Gastrocnemius medialis (tissue), 4 donors: Measurements from ENCODE around the gene RSBN1L. TPM values are rescaled to one million over a fixed set of nuclear protein-coding genes. Genes with fewer than 3 reads are reported as not detected.

Source experiments
- ATAC-seq, 2 donors: fragments of 150-250 bp; one replicate each; pipeline ENCODE4 v1.9.1; 2016
- DNase-seq, 2 donors: peaks; one replicate each; pipeline ENCODE4 v3.0.0-alpha.2; 2019
- H3K27ac ChIP-seq, 4 donors: fragments of 200-600 bp; sonication (generic); 1 replicate in 1 of 4; 2 replicates in 3 of 4; pipeline ENCODE4 v1.5.1; 2016 to 2018; ENCODE audit warnings: mild to moderate bottlenecking in 2 of 4, moderate library complexity in 1 of 4
- H3K27me3 ChIP-seq, 3 donors: fragments of 200-600 bp; sonication (generic) in 2 of 3; 1 replicate in 1 of 3; 2 replicates in 2 of 3; pipeline versions ENCODE4 v1.5.1 to v1.6.0; 2016 to 2019; ENCODE audit warnings: mild to moderate bottlenecking in 1 of 3, moderate library complexity in 1 of 3
- H3K36me3 ChIP-seq, 2 donors: fragments of 200-600 bp; sonication (generic) in 1 of 2; one replicate each; pipeline ENCODE4 v1.5.1; 2017 to 2018
- H3K4me1 ChIP-seq, 2 donors: fragments of 200-600 bp; sonication (generic) in 1 of 2; one replicate each; pipeline ENCODE4 v1.5.1; 2016 to 2017; ENCODE audit warnings: mild to moderate bottlenecking in 2 of 2
- H3K4me3 ChIP-seq, 4 donors: fragments of 200-600 bp; sonication (generic) in 3 of 4; 1 replicate in 1 of 4; 2 replicates in 3 of 4; pipeline ENCODE4 v1.5.1; 2016 to 2019; ENCODE audit warnings: mild to moderate bottlenecking in 2 of 4
- H3K9me3 ChIP-seq, 3 donors: fragments of 200-600 bp; sonication (generic) in 2 of 3; 1 replicate in 1 of 3; 2 replicates in 2 of 3; pipeline ENCODE4 v1.5.1; 2016 to 2019
- CTCF ChIP-seq, 5 experiments: fragments of 450-650 bp in 3 of 5; fragments of 200-600 bp in 2 of 5; sonication (generic) in 2 of 5; IDR thresholded peaks in 4 of 5; conservative IDR thresholded peaks in 1 of 5; 1 replicate in 4 of 5; 2 replicates in 1 of 5; pipeline ENCODE4 v1.5.1; 2016 to 2019; ENCODE audit warnings: antibody characterized with exemption in 5 of 5, mild to moderate bottlenecking in 3 of 5, moderate library complexity in 3 of 5
- POLR2A ChIP-seq, 2 donors: fragments of 450-650 bp; IDR thresholded peaks; one replicate each; pipeline ENCODE4 v1.6.1; 2017; ENCODE audit warnings: antibody characterized with exemption in 2 of 2, mild to moderate bottlenecking in 2 of 2, moderate library complexity in 2 of 2
- in situ Hi-C, 4 donors: fragments of 200-750 bp; cut with MboI; loops; one replicate each; pipeline versions ENCODE4 v1.15.0 to v1.8.0; 2017; ENCODE audit warnings: low sequenced_read_pairs in 4 of 4
- intact Hi-C: fragments of 100-400 bp; cut with DNase I; formaldehyde crosslinking; loops from one replicate; pipeline ENCODE4 v1.15.1; 2023; ENCODE audit warnings: low total_unique reads
- total RNA-seq, 4 donors: library from RNA; depleted of rRNA; stranded (reverse); fragments of >200 nt; gene quantifications; one replicate each; pipeline versions ENCODE4 v1.1.0 to v1.2.3, GENCODE V29; 2016

Gene RSBN1L
- total RNA-seq, 4 donors from 2014 or later = 5.1 to 11.7 (median 8.7) TPM

GRCh38 chr7:77661816-77662215 lies 34.4 kb upstream of the RSBN1L start:
- no peaks in the 10 kb centered on the region for H3K36me3 ChIP-seq
- no peak for DNase-seq
- H3K4me3 ChIP-seq = no peak overlapping the region
- no peaks in the 10 kb centered on the region for H3K9me3 ChIP-seq
- TF ChIP-seq CTCF (IDR thresholded peaks at IDR 0.05 in 4 of 5, conservative IDR thresholded peaks at IDR 0.05 in 1 of 5) (no peak), POLR2A (IDR thresholded peaks at IDR 0.05) (no peak)
- intact Hi-C loops = no loop called here
- ATAC-seq = no peak
- no peaks in the 10 kb centered on the region for H3K27me3 ChIP-seq
- in situ Hi-C loops = loop anchor here in 2 of 4 donors (5.0 to 25.0 kb wide), 3 partner anchors 90 to 250 kb away; no protein-coding TSS in a partner anchor
- H3K4me1 ChIP-seq = peaks cover 0 to 6% of the 10 kb centered on the region in 2 donors
- no peak overlapping the region for H3K27ac ChIP-seq

GRCh38 chr7:77662869-77663268 lies 33.4 kb upstream of the RSBN1L start:
- Histone ChIP-seq H3K4me3 (no peak overlapping the region), H3K9me3 (no peaks in the 10 kb centered on the region), H3K27ac (no peak overlapping the region), H3K36me3 (no peaks in the 10 kb centered on the region), H3K27me3 (no peaks in the 10 kb centered on the region), H3K4me1 (peaks cover 0 to 6% of the 10 kb centered on the region in 2 donors)
- in situ Hi-C loops = loop anchor here in 2 of 4 donors (5.0 to 25.0 kb wide), 3 partner anchors 89 to 249 kb away; no protein-coding TSS in a partner anchor
- ATAC-seq = no peak
- intact Hi-C loops = no loop called here
- no peak for DNase-seq
- TF ChIP-seq CTCF (IDR thresholded peaks at IDR 0.05 in 4 of 5, conservative IDR thresholded peaks at IDR 0.05 in 1 of 5) = no peak
- no peak for TF ChIP-seq POLR2A (IDR thresholded peaks at IDR 0.05)

DNA sequence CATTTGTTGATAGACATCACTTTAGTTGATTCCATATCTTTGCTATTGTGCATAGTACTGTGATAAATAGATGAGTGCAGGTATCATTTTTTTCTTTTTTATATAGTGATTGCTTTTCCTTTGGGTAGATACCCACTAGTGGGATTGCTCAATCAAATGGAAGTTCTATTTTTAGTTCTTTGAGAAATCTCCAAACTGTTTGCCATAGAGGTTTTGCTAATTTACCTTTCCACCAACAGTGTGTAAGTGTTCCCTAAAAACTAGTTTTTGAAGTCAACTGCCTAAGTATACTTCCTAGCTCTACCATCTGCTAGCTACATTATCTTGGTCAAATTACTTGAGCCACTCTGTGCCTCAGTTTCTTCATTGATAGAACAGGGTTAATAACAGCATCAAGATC lies 31.5 kb upstream of the RSBN1L start:
- Histone ChIP-seq H3K27me3 (no peaks in the 10 kb centered on the region), H3K4me3 (no peak overlapping the region), H3K36me3 (no peaks in the 10 kb centered on the region), H3K27ac (no peak overlapping the region), H3K4me1 (peaks cover 0 to 6% of the 10 kb centered on the region in 2 donors), H3K9me3 (no peaks in the 10 kb centered on the region)
- DNase-seq = no peak
- no peak for ATAC-seq
- in situ Hi-C loops (loop anchor here in 2 of 4 donors (5.0 to 25.0 kb wide), 3 partner anchors 88 to 248 kb away; no protein-coding TSS in a partner anchor), intact Hi-C loops (no loop called here)
- no peak for TF ChIP-seq CTCF (IDR thresholded peaks at IDR 0.05 in 4 of 5, conservative IDR thresholded peaks at IDR 0.05 in 1 of 5)

DNA sequence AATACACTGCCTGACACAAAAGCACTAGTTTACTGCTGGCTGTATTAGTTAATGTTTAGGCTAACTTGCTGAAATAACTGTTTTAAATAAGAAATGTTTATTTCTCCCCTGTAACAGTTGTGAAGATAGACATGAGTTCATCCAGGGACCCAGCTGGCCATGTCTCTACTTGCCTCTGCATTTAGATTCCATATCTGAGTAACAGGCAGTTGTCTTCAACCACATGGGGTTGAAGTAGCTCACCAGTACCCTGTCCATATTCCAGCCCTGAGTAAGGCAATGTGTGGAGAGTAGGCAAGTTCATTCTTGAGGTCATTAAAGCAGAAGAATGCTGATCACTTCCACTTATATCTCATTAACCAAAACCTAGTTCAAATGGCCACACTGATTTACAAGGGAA lies 31.1 kb upstream of the RSBN1L start:
- H3K4me1 ChIP-seq = peaks cover 0 to 6% of the 10 kb centered on the region in 2 donors
- no peak for ATAC-seq
- H3K27ac ChIP-seq = no peak overlapping the region
- no peak overlapping the region for H3K4me3 ChIP-seq
- no peaks in the 10 kb centered on the region for H3K9me3 ChIP-seq
- DNase-seq = no peak
- no peaks in the 10 kb centered on the region for H3K27me3 ChIP-seq
- in situ Hi-C loops (loop anchor here in 2 of 4 donors (10.0 to 25.0 kb wide), 2 partner anchors 240 to 247 kb away; no protein-coding TSS in a partner anchor), intact Hi-C loops (no loop called here)
- TF ChIP-seq POLR2A (IDR thresholded peaks at IDR 0.05) = no peak
- TF ChIP-seq CTCF (IDR thresholded peaks at IDR 0.05 in 4 of 5, conservative IDR thresholded peaks at IDR 0.05 in 1 of 5) = no peak
- H3K36me3 ChIP-seq = no peaks in the 10 kb centered on the region
